HG02623 (cell line): ENCODE results near the gene CTCF.

Experiments used
- ATAC-seq: cut with Tn5 transposase; IDR thresholded peaks from one replicate; pipeline ENCODE4 v1.9.1; 2021; ENCODE audit warnings: moderate library complexity; ENCODE audit not compliant: unreplicated experiment

CTCF gene

GRCh38 chr16:67593288-67593687 is 31.0 kb downstream of the CTCF start:
- no peak for ATAC-seq

GRCh38 chr16:67593701-67594100 is 31.4 kb downstream of the CTCF start:
- no peak for ATAC-seq

GRCh38 chr16:67594256-67594915 is 32.1 kb downstream of the CTCF start:
- no peak for ATAC-seq

GRCh38 chr16:67594956-67595355 is 32.6 kb downstream of the CTCF start:
- ATAC-seq: no peak

GRCh38 chr16:67598527-67598926 is 36.2 kb downstream of the CTCF start:
- ATAC-seq: no peak

GRCh38 chr16:67605641-67606040 is 43.3 kb downstream of the CTCF start:
- no peak for ATAC-seq

- no peak for ATAC-seq
Measured at GRCh38 chr16:67606632-67607031, 44.3 kb downstream of the CTCF start.

- ATAC-seq: no peak
Measured at GRCh38 chr16:67608364-67608763, 46.0 kb downstream of the CTCF start.

GRCh38 chr16:67613808-67614207 is 51.5 kb downstream of the CTCF start:
- no peak for ATAC-seq

GRCh38 chr16:67628216-67628615 is 65.9 kb downstream of the CTCF start:
- no peak for ATAC-seq

- ATAC-seq: no peak
Measured at GRCh38 chr16:67632415-67633172, 70.3 kb downstream of the CTCF start.

- ATAC-seq: no peak
Measured at GRCh38 chr16:67636713-67637112, 74.4 kb downstream of the CTCF start.

- ATAC-seq: no peak
Measured at GRCh38 chr16:67637625-67638024, 75.3 kb downstream of the CTCF start.

- ATAC-seq: no peak
Measured at GRCh38 chr16:67641779-67642708, 79.7 kb downstream of the CTCF start.

GRCh38 chr16:67644038-67644437 is 81.7 kb downstream of the CTCF start:
- no peak for ATAC-seq

- ATAC-seq: no peak
Measured at GRCh38 chr16:67645397-67646121, 83.2 kb downstream of the CTCF start.

- ATAC-seq: no peak
Measured at GRCh38 chr16:67647111-67647651, 84.9 kb downstream of the CTCF start.

- ATAC-seq: no peak
Measured at GRCh38 chr16:67647681-67648080, 85.4 kb downstream of the CTCF start.

- no peak for ATAC-seq
Measured at GRCh38 chr16:67648088-67648763, 85.9 kb downstream of the CTCF start.
